Loucy (cell line): Measurements from ENCODE around the gene COX6B2.

Experiments
- H2AFZ ChIP-seq: fragments of 200-600 bp; sonication (generic); 2 replicates; pipeline ENCODE4 v1.6.0; 2016; ENCODE audit warnings: antibody characterized with exemption, mild to moderate bottlenecking, low read length, moderate library complexity
- H3F3A ChIP-seq: fragments of 200-600 bp; 2 replicates; pipeline ENCODE4 v1.6.0; 2016; ENCODE audit warnings: antibody characterized with exemption, low read depth, mild to moderate bottlenecking
- H3K27me3 ChIP-seq: fragments of 200-600 bp; sonication (generic); 2 replicates; pipeline ENCODE4 v1.6.1; 2014; ENCODE audit warnings: low read length, mild to moderate bottlenecking; ENCODE audit not compliant: insufficient read depth, poor library complexity, severe bottlenecking
- H3K36me3 ChIP-seq: fragments of 200-600 bp; sonication (generic); 2 replicates; pipeline ENCODE4 v1.6.1; 2016; ENCODE audit warnings: low read length; ENCODE audit not compliant: insufficient read depth
- H3K4me1 ChIP-seq: fragments of 200-600 bp; sonication (generic); 2 replicates; pipeline ENCODE4 v1.5.1; 2014; ENCODE audit warnings: low read length, mild to moderate bottlenecking; ENCODE audit not compliant: insufficient read depth, poor library complexity, severe bottlenecking
- H3K4me2 ChIP-seq: fragments of 200-600 bp; sonication (generic); 2 replicates; pipeline ENCODE4 v1.6.0; 2014; ENCODE audit warnings: antibody characterized with exemption, low read length, low read depth, mild to moderate bottlenecking; ENCODE audit not compliant: poor library complexity, severe bottlenecking
- H3K4me3 ChIP-seq: fragments of 200-600 bp; sonication (generic); 2 replicates; pipeline ENCODE4 v1.5.1; 2014; ENCODE audit warnings: low read length, mild to moderate bottlenecking, mixed read lengths; ENCODE audit not compliant: poor library complexity, severe bottlenecking
- H3K79me2 ChIP-seq: fragments of 200-600 bp; sonication (generic); 2 replicates; pipeline ENCODE4 v1.6.1; 2014; ENCODE audit warnings: low read length; ENCODE audit not compliant: insufficient read depth
- H3K9ac ChIP-seq: fragments of 200-600 bp; sonication (generic); 2 replicates; pipeline ENCODE4 v1.6.0; 2014; ENCODE audit warnings: mild to moderate bottlenecking, low read depth, low read length, moderate library complexity; ENCODE audit not compliant: poor library complexity, severe bottlenecking
- H3K9me2 ChIP-seq: fragments of 200-600 bp; sonication (generic); replicated peaks from 2 replicates; pipeline ENCODE4 v1.6.1; 2016; ENCODE audit warnings: low read depth, low read length, mixed read lengths
- H3K9me3 ChIP-seq: fragments of 200-600 bp; sonication (generic); 2 replicates; pipeline ENCODE4 v1.6.1; 2014; ENCODE audit warnings: mild to moderate bottlenecking, antibody characterized with exemption, low read length, low read depth; ENCODE audit not compliant: insufficient read depth
- H4K20me1 ChIP-seq: fragments of 200-600 bp; sonication (generic); 2 replicates; pipeline ENCODE4 v1.6.0; 2014; ENCODE audit warnings: antibody characterized with exemption, low read length, mild to moderate bottlenecking; ENCODE audit not compliant: insufficient read depth, poor library complexity, severe bottlenecking
- EZH2phosphoT487 ChIP-seq: fragments of 200-600 bp; IDR thresholded peaks from 2 replicates; pipeline ENCODE4 v1.6.1; 2018; ENCODE audit warnings: antibody characterized with exemption, mild to moderate bottlenecking, moderate library complexity, borderline replicate concordance
- TF ChIP-seq, protein P1 (sequence below): fragments of 200-600 bp; sonication (generic); conservative IDR thresholded peaks from 2 replicates; pipeline ENCODE4 v1.5.1; 2014; ENCODE audit warnings: mild to moderate bottlenecking, antibody characterized with exemption, low read length

Gene COX6B2

DNA sequence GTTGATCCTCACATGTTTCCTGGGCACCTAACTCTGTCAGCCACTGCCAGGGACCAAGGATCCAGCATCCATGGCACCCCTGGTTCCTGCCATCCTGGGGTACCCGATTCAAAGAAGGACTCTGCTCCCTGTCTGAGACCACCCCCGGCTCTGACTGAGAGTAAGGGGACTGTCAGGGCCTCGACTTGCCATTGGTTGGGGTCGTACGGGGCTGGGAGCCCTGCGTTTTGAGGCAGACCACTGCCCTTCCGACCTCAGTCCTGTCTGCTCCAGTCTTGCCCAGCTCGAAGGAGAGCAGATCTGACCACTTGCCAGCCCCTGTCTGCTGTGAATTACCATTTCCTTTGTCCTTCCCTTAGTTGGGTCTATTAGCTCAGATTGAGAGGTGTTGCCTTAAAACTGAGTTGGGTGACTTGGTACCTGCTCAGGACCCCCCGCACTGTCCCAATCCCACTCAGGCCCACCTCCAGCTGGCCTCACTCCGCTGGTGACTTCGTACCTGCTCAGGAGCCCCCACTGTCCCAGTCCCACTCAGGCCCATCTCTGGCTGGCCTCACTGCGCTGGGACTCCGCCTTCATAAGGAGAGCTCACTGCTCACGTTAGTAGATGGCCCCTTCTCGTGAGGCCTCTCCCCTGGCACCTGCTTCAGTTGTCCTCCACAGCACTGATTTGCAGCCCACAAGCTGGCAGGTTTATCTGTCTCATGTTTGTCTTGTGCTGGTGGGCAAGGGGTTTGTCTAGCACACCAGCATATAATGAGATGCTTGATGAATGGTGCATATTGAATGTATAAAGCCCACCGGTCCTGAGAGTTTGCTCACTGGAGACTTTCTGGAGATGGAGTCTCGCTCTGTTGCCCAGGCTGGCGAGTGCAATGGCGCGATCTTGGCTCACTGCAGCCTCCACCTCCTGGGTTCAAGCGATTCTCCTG lies 35.1 kb upstream of the COX6B2 start:
- Histone ChIP-seq H3K27me3 (no peaks in the 10 kb centered on the region), H3K9me2 (no peaks in the 10 kb centered on the region), H4K20me1 (peaks cover 58% of the 10 kb centered on the region), H3K36me3 (peaks cover 23% of the 10 kb centered on the region; the same call in 1 of the 2 replicates), H3K4me2 (peak overlapping the region; percentile 100), H3K4me1 (peaks cover 34% of the 10 kb centered on the region), H3K9ac (no peak overlapping the region), H3K79me2 (peaks cover 47% of the 10 kb centered on the region), H3F3A (no peaks in the 10 kb centered on the region), H2AFZ (no peak overlapping the region), H3K4me3 (peak overlapping the region; percentile 100), H3K9me3 (no peaks in the 10 kb centered on the region)
- TF ChIP-seq EZH2phosphoT487: no peak
- TF ChIP-seq, protein P1, sequence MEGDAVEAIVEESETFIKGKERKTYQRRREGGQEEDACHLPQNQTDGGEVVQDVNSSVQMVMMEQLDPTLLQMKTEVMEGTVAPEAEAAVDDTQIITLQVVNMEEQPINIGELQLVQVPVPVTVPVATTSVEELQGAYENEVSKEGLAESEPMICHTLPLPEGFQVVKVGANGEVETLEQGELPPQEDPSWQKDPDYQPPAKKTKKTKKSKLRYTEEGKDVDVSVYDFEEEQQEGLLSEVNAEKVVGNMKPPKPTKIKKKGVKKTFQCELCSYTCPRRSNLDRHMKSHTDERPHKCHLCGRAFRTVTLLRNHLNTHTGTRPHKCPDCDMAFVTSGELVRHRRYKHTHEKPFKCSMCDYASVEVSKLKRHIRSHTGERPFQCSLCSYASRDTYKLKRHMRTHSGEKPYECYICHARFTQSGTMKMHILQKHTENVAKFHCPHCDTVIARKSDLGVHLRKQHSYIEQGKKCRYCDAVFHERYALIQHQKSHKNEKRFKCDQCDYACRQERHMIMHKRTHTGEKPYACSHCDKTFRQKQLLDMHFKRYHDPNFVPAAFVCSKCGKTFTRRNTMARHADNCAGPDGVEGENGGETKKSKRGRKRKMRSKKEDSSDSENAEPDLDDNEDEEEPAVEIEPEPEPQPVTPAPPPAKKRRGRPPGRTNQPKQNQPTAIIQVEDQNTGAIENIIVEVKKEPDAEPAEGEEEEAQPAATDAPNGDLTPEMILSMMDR: no peak

DNA sequence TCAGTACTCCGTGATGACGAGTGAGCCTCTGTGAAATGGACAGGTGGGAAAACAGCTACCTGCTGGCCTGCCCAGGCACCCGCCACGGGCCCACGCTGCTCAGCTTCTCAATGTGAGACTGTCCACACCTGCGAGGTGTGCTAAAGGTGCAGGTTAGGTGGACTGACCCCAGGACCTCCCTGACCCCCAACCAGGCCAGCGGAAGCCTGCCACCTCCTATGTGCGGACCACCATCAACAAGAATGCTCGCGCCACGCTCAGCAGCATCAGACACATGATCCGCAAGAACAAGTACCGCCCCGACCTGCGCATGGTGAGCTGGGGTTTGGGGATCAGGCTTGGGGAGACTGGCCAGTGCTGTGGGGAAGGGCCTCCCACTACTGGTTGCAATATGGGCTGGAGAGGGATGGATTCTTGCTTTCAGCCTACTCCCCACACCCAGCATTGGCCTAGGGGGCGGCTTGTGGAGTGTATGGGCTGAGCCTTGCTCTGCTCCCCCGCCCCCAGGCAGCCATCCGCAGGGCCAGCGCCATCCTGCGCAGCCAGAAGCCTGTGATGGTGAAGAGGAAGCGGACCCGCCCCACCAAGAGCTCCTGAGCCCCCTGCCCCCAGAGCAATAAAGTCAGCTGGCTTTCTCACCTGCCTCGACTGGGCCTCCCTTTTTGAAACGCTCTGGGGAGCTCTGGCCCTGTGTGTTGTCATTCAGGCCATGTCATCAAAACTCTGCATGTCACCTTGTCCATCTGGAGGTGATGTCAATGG lies 33.4 kb upstream of the COX6B2 start:
- Histone ChIP-seq H4K20me1 (peaks cover 58% of the 10 kb centered on the region), H3F3A (no peaks in the 10 kb centered on the region)

DNA sequence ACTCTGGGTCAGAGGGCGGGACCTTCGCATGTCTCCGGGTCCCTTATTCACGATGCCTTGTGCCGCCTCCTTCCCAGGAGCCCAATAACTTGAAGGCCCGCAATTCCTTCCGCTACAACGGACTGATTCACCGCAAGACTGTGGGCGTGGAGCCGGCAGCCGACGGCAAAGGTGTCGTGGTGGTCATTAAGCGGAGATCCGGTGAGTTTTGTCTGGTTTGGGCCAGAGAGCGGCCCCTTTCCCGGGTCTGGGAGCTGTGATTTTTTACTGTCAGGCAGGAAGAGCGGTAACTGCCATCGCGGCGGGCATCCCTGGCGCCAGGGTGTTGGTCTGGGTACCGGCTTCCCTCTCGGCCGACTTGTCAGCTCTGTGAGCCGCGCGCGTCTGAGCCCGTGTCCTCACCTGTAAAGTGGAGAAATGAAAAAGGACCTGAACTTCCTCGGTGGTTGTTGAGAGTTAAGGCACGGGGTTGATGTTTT lies 32.0 kb upstream of the COX6B2 start:
- no peaks in the 10 kb centered on the region for H3K9me3 ChIP-seq
- TF ChIP-seq, protein P1: no peak
- TF ChIP-seq EZH2phosphoT487: no peak
- no peak overlapping the region for H2AFZ ChIP-seq
- H3K9ac ChIP-seq: peak overlapping the region; percentile 99
- H3F3A ChIP-seq: no peaks in the 10 kb centered on the region
- peak overlapping the region; percentile 100 for H3K4me2 ChIP-seq
- H3K4me3 ChIP-seq: peak overlapping the region; percentile 100
- H3K36me3 ChIP-seq: peaks cover 23% of the 10 kb centered on the region; the same call in 1 of the 2 replicates
- H3K27me3 ChIP-seq: no peaks in the 10 kb centered on the region
- H3K79me2 ChIP-seq: peaks cover 60% of the 10 kb centered on the region
- peaks cover 49% of the 10 kb centered on the region for H3K4me1 ChIP-seq
- no peaks in the 10 kb centered on the region for H3K9me2 ChIP-seq
- H4K20me1 ChIP-seq: peaks cover 57% of the 10 kb centered on the region

More for the DNA sequence above, 33.4 kb upstream of the COX6B2 start:
- Histone ChIP-seq H3K27me3 (no peaks in the 10 kb centered on the region), H3K36me3 (peaks cover 23% of the 10 kb centered on the region; the same call in 1 of the 2 replicates), H3K9me2 (no peaks in the 10 kb centered on the region), H3K4me2 (peak overlapping the region; percentile 100), H3K9me3 (no peaks in the 10 kb centered on the region), H3K79me2 (peaks cover 52% of the 10 kb centered on the region), H3K4me1 (peaks cover 45% of the 10 kb centered on the region), H3K9ac (peak overlapping the region; percentile 99), H3K4me3 (peak overlapping the region; percentile 100), H2AFZ (no peak overlapping the region)
- no peak for TF ChIP-seq EZH2phosphoT487
- TF ChIP-seq, protein P1: no peak
